Stimulated activated CD4-positive, alpha-beta T cell treated with anti-CD3 and anti-CD28 coated beads, Interleukin-2, amount 100 ng/mL, for 48 hours (primary cell): Measurements from ENCODE around the gene FOSB.
A peak's percentile ranks its signal among the peaks of the same experiment; 100 is the strongest.
"Not testable (repeated sequence)": the region's sequence is repeated elsewhere in the genome, so short reads cannot be mapped to it uniquely, and the experiment has no call there.

Source experiments
- DNase-seq, 2 donors: peaks; one replicate each; pipeline ENCODE4 v3.0.0-alpha.2; 2020

Gene FOSB

DNA sequence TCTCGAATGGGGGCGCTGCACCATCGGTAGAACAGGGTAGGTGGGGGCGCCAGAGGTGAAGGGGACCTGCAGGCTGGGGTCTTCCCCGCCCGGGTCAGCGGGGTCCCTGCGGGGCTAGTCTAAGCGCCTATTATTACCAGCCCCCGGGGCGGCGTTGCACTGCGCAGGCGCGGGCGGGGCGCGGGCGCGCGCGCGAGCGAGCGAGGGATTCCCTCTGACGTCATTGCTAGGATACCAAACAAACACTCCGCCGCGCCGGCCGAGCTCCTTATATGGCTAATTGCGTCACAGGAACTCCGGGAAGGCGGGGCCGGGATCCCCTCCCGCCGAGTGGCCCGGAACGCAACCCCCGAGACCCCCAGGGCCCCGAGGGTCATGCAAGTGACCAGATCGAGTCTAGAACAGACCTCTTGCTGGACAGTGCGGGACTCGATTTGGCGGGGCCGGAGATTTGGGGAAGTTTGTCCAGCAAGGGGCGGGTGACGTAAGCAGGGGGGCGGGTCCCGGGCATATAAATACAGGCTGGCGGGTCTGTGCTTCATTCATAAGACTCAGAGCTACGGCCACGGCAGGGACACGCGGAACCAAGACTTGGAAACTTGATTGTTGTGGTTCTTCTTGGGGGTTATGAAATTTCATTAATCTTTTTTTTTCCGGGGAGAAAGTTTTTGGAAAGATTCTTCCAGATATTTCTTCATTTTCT, at the start of gene FOSB:
FOSB (plus strand) TSS at position 541 of the 703 bp plus-strand sequence. CDS start 591 bp downstream, outside the sequence.
- peak; percentile 90 for DNase-seq

DNA sequence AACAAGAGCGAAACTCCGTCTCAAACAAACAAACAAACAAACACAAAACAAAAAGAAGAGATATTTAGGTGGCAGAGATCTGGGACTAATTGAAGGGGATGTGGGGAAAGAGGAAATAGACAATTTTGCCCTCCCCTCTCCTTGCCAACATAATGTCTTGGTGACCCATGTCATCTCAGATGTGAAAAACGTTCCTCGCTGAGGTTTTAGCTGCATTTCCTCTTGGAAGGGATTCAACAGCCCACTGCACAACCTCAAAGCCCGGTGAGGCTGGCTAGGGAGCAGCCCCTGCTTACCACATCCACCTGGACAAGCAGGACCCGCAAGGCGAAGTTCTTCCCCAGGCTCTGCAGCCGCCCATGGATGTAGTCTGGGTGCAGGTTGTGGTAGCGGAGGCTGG, 49.0 kb upstream of the FOSB start:
- no peak for DNase-seq

DNA sequence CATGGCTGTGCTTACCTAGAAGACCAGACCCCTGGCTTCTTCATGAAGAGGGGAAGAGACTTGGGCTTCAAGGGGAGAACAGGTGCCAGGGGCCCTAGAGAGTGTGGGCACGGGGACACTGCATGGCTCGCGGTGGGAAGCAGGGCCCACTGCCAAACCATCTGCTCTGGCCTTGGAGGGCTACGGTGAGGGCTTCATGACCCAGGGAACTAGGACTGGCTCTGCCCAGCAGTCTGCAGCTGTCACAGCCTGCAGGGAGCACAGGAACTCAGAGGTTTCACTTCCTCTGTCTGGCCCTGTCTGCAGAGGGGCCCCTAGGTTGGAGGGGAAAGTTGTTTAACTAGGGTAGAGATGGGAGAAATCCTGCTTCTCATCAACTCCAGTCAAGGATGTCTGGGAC, 48.4 kb upstream of the FOSB start:
- no peak for DNase-seq

DNA sequence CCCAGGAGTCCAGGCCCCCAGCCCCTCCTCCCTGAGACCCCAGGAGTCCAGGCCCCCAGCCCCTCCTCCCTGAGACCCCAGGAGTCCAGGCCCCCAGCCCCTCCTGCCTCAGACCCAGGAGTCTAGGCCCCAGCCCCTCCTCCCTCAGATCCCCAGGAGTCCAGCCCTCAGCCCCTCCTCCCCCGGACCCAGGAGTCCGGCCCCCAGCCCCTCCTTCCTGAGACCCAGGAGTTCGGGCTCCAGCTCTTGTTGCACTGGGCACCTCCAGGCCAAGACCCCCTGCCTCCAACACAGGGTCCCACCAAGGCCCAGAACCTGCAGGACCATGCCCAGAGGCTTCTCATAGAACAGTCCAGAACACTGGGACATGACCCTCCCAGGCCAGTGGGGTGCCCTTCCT, 47.9 kb upstream of the FOSB start:
- DNase-seq, result no peak

DNA sequence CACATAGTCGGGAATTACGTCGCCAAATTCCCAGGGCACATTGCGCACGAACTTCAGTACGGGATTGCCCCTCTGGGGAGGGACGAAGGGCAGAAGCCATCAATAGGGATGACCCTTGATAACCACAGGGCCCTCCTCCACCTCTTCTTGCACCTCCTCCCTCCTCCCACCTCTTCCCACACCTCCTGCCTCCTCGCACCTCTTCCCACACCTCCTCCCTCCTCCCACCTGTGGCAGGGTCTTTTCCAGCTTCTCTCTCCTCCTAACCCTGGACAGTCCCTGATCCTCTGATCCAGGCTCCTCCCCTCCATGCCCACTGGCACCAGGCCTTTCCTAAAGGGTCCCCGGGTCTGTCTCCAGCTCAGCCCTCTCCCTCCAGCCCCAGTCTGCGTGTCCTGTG, 47.4 kb upstream of the FOSB start:
- DNase-seq, result no peak

DNA sequence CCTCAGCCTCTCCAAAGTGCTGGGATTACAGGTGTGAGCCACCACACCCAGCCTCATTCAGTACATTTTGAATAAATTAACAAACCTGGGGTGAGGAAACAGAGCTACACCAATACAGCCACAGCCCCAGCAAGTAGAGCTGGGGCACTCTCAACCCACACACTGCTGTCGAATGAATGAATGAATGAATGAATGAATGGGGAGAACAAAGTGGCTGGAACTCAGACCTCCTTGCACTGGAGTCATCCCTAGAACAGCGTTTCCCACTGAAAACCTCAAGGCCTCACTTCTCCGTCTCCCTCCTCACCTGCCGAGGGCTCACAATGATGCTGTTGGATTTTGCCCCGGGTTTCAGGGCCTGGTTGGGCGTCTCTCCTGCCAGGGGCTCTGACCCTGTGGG, 46.9 kb upstream of the FOSB start:
- DNase-seq, result no peak

DNA sequence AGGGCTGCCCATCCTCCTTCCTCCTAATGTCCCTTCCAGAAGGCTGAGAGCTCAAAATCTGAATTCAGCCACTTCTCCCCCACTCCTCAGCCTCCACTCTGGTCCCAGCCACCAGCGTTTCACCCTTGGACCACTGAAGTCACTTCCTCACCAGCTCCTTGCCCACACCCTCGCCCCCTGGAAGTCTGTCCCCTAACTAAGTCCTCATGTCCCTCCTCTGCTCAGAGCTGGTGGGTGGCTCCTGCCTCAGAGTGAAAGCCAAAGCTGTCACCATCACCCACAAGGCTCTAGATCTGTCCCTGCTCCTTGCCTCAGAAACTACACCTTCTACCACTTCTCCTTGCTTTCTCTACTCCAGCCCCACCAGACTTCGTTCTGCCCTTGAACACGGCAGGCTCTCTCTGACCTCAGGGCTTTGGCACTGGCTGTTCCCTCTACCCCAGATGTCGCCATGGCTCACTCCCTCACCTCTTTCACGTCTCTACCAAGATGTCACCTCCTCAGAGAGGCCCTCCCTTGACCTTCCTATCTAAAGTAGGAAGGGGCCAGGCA, 45.8 kb upstream of the FOSB start:
- DNase-seq, result no peak

DNA sequence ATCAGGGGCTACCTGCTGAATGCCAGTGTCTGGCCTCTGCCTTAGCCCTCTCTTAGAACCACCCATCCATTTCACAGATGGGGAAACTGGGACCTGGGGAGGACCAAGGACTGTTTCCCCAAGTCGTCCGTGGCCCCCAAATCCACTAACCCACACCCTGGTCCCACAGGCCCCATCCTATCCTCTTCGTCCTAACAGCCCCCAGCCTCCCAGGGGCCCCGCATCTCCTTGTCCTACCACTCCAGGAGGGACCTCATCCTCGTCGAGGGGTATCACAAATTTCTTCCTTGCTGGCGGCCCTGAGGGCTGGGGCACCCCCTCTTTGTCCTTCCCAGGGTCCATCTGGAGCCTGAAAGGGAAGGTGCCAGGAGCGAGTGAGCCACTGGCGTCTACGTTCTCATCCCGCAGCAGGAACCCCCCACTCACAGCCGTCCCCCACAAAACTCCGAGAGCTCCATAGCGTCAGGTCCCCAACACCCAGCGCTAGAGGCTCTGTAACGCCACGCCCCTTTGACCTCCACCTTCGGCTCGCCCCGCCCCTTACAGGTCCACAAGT, 44.7 kb upstream of the FOSB start:
- peak in 1 of 2 donors; percentile 83 for DNase-seq

DNA sequence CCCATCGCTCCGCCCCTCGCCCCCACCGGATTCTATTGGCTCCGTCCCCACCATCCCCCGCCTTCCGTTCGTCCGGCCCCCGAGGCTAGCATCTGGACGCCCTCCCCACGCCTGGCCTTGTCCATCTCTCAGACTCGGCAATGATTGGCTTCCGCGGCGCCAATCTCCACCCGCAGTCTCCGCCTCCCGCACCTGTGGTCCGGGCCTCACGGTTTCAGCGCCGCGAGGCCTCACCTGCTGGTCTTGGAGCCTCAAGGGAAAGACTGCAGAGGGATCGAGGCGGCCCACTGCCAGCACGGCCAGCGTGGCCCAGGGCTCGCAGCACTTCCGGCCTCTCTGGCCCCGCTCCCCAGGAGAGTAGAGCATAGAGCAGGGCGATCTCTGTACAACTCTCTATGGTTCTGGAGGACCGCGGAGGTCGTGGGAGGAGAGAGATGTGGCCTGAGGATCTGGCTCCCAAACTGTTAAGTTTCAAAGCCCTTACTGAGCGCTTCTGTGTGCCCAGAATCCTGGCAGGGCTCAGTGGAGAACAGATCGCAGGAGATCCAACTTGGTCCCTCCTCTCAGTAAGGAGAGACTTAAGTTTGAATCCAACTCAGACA, 44.1 kb upstream of the FOSB start, which contains the start of gene ERCC1:
ERCC1 (minus strand) TSS at position 329 of the 602 bp plus-strand sequence. CDS start 543 bp downstream, outside the sequence.
- peak; percentile 55 to 87 for DNase-seq

DNA sequence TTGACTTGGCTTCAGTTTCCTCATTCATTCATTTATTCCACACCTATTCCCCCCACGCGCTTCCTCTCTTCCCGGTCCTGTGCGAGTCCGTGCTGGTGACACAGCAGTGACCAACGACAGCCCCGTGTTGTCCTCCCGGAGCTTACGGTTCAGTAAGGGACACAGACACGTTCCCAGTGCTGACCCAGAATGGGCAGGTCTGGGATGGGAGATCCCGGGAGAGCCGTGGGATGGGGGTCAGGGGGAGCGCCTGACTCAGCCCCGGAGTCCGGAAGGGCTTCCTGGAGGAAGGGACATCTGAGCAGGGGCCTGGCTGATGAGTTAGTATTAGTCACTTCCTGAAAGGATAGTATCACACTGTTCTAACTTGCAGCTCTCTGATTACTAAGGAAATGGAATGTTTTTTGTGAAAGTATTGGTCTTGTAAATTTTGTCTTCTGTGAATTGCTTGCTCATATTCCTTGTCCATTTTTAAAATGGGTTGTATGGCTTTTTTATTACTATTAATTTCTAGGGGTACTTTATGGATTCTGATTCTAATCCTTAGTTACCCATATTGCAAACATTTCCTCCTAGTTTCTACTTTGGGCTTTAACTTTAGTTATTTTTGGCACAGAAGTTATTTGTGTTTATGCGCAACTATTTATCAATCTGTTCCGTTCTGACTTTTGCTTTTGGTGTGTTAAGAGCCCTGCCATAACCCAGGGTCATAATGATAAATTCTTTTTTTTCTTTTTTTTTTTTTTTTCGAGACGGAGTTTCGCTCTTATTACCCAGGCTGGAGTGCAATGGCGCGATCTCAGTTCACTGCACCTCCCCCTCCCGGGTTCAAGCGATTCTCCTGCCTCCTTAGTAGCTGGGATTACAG, 43.4 kb upstream of the FOSB start:
- DNase-seq, result peak in 1 of 2 donors; percentile 36

DNA sequence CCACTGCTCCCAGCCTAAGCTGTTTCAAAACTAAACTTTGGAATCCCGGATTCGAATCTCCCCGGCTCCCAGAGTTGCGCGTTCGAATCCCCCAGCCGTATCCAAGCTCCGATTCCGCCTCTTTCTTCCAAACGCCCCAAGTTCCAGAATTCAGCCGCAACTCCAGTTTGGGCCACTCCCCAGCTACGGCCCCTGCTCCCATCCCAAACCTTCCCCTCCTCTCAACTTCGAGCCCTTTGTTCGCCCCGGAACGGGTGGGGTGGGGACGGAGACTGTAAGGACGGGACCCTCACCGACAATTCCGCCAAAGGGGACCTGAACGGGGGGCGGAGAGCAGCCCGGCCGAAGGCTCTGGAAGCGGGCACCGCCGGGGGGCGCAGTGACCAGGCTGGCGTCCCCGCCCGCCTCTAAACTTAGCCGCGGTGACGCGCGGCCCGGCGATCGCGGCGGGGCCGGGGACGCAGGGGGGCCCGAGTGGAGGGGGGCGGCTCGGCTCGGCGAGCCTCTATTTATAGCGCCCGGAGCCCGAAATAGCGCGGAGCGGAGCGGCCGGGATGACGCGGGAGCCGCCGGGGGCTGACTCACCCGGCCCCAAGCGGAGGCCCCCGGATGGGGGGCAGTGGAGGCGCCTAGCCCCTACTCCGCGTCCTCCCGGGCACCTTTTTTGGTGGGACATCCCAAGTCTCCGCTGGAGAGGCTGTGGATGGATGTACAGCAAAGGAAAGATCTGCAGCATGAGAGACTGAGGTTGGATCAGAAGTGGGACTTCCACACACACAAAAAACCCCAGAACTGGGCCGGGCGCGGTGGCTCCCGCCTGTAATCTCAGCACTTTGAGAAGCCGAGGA, 39.2 kb upstream of the FOSB start:
- no peak for DNase-seq

DNA sequence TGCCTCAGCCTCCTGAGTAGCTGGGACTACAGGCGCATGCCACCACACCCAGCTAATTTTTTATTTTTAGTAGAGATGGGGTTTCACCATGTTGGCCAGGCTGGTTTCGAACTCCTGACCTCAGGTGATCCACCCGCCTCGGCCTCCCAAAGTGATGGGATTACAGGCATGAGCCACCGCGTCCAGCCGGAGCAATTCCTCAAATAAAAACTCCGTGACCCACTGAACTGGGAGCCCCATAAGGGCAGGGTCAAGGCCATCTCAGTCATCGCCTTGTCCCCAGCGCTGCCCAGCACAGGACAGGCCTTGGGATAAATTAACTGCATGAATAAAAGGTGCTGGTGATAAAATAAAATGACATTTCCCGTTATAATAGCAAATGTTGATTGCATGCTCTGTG, 37.9 kb upstream of the FOSB start:
- not testable (repeated sequence) for DNase-seq

DNA sequence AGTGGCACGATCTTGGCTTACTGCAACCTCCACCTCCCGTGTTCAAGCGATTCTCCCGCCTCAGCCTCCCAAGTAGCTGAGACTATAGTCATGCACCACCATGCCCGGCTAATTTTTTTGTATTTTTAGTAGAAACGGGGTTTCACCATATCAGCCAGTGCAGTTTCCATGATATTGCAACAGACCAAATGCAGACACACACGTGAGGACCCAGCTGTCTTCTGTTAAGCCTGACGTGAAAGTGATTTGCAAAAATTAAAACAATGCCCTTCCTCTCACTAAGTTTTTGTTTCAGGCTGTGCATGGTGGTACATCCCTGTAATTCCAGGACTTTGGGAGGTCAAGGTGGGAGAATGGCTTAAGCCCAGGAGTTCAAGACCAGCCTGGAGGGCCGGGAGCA, 36.8 kb upstream of the FOSB start:
- not testable (repeated sequence) for DNase-seq

DNA sequence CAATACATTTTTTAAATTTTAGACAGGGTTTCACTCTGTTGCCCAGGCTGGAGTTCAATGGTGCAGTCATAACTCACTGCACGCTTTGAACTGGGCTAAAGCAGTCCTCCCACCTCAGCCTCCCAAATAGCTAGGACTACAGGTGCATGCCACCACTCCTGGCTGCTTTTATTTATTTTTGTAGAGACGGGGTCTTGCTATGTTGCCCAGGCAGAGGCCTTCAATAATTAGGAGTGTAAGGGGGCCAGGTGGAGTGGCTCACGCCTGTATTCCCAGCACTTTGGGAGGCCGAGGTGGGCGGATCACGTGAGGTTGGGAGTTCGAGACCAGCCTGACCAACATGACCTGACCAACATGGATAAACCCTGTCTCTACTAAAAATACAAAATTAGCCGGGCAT, 35.3 kb upstream of the FOSB start:
- DNase-seq, result not testable (repeated sequence)

DNA sequence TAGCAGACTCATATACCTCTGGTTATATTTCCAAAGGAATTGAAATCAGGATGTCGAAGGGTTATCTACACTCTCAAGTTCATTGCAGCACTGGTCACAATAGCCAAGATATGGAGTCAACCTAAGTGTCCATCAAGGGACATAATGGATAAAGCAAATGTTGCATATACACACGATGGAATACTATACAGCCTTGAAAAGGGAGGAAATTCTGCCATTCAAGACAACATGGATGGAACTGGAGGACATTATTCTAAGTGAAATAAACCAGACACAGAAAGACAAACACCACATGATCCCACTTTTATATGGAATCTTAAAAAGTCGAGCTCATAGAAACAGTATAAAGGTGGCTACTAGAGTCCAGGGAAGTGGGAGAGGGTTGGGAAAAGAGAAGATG, 30.5 kb upstream of the FOSB start:
- no peak for DNase-seq

DNA sequence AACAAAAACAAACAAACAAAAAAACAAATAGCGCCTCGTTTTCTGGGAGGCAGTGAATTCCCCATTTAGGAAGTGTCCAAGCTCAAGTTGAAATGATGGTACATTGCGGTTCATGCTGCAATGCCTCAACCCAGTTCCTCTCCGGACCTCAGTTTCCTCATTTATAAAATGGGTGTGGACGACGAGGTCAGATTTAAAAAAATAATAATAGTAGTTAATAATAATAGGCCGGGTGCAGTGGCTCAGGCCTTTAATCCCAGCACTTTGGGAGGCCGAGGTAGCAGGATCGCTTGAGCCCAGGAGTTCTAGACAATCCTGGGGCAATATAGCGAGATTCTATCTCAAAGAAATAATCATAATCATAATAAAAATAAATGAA, 28.6 kb upstream of the FOSB start:
- DNase-seq, result no peak

DNA sequence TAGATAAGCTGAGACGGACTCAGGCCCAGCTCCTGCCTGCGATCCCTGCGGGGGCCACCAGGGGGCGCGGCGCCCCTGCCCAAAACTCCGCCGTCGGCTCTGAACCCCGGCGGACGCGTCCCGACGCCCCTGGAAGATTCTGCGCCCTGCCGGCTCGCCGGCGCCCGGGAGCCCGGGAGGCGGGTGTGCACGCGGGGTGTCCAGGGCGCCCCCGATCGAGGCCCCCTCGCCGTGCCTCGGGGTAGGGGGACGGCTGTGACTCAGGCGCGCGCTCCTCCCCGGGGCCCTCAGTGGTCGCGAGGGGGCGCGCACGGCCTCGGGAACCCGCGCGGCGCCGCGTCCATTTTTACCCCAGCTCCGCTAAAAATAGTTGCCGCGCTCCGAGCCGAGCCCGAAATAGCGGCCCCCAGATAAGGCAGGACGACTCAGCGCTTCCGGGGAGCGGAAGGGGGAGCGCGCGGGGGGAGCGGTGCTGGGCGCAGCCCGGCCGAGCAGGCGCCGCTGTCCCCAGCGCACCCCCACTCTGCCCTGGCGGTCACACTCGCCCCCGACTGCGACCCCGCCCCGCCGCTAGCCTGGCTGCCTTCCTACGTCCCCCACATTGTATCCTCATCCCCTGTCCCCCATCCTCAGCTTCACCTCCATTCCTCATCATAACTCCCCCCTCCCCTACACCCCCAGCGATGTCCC, 28.1 kb upstream of the FOSB start:
- peak; percentile 76 to 86 for DNase-seq

DNA sequence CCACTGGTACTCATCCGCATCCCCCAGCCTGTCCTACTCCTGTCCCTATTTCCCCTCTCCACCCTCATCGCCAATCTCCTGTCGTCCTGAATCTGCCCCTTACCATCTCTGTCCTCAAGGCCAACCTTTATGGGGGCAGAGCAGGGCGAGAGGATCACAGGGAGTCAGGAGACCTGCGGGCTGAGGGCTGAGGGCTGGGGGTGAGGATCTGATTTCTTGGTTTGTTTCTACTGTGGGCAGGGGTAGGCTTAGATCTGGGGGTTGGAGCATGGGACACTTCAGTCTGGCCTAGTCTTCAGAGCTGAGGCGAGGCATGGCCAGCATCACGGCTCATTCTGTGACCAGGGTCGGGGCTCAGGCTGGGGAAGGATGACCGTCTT, 27.5 kb upstream of the FOSB start:
- no peak for DNase-seq

DNA sequence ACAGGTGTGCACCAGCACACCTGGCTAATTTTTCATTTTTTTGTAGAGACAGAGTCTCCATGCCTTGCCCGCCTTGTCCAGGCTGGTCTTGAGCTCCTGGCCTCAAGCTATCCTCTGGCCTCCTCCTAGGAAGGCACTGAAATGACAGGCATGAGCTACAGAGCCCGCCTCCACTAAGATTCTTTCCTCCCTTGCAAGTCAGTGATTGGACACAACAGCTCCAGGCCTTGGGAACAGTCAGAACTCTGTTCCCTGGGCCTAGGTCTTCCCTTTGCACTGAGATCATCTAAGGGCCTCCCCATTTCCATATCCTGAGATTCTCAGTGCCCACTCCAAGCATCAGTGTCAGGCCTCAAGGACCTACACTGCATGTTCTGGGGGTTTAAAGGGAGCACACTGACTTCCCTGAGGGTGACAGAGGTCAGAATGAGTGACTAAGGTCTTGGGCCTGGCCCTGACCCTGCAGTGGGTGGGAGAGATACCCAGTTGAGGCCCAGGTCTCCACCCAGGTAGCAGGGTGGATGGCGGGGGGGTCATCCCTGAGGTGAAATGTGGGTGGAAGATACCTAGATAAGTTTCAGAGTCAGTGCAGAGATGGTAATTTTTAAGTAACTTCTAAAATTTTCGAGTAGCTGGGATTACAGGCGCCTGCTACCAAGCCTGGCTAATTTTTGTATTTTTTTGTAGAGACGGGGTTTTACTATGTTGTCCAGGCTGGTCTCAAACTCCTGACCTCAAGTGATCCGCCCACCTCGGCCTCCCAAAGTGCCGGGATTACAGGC, 26.7 kb upstream of the FOSB start:
- DNase-seq, result no peak

DNA sequence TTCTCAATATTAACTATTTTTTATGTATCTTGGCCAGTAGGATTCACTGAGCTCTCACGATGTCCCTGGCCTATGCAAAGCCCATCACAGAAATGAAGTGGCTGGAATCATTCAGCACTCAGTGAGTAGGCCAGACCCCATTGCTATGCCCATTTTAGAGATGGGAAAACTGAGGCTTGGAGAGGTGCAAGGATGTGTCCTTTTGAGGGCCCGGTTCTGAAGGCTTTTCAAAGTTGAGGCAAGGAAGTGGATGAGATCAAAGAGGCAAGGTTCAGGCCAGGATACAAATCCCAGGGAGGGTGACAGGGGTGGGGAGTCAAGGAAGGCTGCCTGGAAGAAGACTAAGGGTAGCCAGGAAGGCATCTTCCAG, 25.4 kb upstream of the FOSB start:
- no peak for DNase-seq
